Skeletal muscle satellite cell (primary cell): ENCODE measurements around the gene AJAP1.

ENCODE experiments used
- H3K27me3 ChIP-seq: 2 replicates; pipeline ENCODE4 v1.7.0; 2013; ENCODE audit warnings: low read length; ENCODE audit not compliant: control insufficient read depth, insufficient read depth
- H3K36me3 ChIP-seq: 2 replicates; pipeline ENCODE4 v1.7.0; 2013; ENCODE audit warnings: mild to moderate bottlenecking, control low read depth, low read length; ENCODE audit not compliant: insufficient read depth
- H3K4me1 ChIP-seq: 2 replicates; pipeline ENCODE4 v1.7.0; 2013; ENCODE audit warnings: low read length; ENCODE audit not compliant: control insufficient read depth, insufficient read depth
- H3K4me2 ChIP-seq: 2 replicates; pipeline ENCODE4 v1.7.0; 2013; ENCODE audit warnings: mild to moderate bottlenecking, low read length
- H3K4me3 ChIP-seq: 2 replicates; pipeline ENCODE4 v1.7.0; 2013; ENCODE audit warnings: low read length
- H3K9ac ChIP-seq: 2 replicates; pipeline ENCODE4 v1.7.0; 2013; ENCODE audit warnings: mild to moderate bottlenecking, low read depth, low read length, moderate library complexity
- H3K9me3 ChIP-seq: replicated peaks from 2 replicates; pipeline ENCODE4 v1.7.0; 2013; ENCODE audit warnings: mild to moderate bottlenecking, control low read depth, low read length

AJAP1 gene

GRCh38 chr1:4711416-4712275, 57.2 kb downstream of the AJAP1 start:
- no peak overlapping the region for H3K4me3 ChIP-seq

DNA sequence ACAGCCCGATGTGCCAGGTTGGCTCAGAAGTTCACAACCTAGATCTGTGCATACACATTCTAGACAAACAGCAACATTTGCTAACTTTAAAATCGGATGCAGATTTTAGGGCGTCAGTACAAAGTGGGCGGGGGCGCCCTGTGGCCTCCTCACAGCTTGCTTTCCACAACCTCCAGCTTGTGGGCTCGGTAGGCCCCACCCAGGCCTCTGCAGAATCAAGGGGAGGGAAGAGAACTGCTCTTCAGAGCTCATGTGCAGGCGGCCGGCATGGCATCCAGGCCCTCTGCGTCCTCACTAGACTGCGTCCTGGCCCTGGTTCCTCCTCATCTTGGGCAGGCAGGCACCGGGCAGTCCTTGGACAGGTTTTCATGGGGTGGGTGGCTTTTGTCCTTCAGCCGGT, 59.3 kb downstream of the AJAP1 start:
- Histone ChIP-seq H3K9ac (no peak overlapping the region), H3K4me2 (no peak overlapping the region), H3K4me3 (no peak overlapping the region), H3K9me3 (peaks cover 24% of the 10 kb centered on the region), H3K4me1 (no peaks in the 10 kb centered on the region), H3K36me3 (no peaks in the 10 kb centered on the region), H3K27me3 (no peaks in the 10 kb centered on the region)

More at GRCh38 chr1:4711416-4712275, 57.2 kb downstream of the AJAP1 start:
- Histone ChIP-seq H3K36me3 (no peaks in the 10 kb centered on the region), H3K4me2 (no peak overlapping the region), H3K4me1 (no peaks in the 10 kb centered on the region), H3K9me3 (peaks cover 21% of the 10 kb centered on the region), H3K27me3 (no peaks in the 10 kb centered on the region), H3K9ac (no peak overlapping the region)

- no peaks in the 10 kb centered on the region for H3K27me3 ChIP-seq
- peaks cover 34% of the 10 kb centered on the region for H3K9me3 ChIP-seq
- H3K4me1 ChIP-seq = no peaks in the 10 kb centered on the region
- no peaks in the 10 kb centered on the region for H3K36me3 ChIP-seq
- H3K9ac ChIP-seq = no peak overlapping the region
- H3K4me3 ChIP-seq = no peak overlapping the region
- no peak overlapping the region for H3K4me2 ChIP-seq
Measured at GRCh38 chr1:4716406-4716805, 62.0 kb downstream of the AJAP1 start.

DNA sequence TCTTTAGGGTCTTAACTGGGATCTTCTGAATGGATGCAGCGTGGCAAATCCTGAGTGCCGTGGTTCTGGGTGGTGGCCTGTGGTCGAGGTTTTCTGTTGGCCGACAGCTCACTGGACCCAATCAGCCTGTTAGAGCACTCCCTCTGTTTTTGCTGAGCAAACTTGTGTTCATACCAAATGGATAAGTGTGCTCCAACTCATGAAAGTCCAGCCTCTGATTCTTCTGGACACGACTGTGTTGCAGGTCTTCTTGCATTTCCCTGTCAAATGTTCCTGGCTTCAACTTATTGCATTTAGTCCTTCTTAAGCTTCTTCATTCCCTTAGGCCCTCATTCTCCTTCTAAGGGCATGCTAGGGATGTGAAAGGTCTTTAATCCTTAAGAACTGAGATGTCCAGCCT, 63.7 kb downstream of the AJAP1 start:
- Histone ChIP-seq H3K4me2 (no peak overlapping the region), H3K4me1 (no peaks in the 10 kb centered on the region), H3K9ac (no peak overlapping the region), H3K9me3 (peaks cover 41% of the 10 kb centered on the region), H3K4me3 (no peak overlapping the region), H3K27me3 (no peaks in the 10 kb centered on the region), H3K36me3 (no peaks in the 10 kb centered on the region)

DNA sequence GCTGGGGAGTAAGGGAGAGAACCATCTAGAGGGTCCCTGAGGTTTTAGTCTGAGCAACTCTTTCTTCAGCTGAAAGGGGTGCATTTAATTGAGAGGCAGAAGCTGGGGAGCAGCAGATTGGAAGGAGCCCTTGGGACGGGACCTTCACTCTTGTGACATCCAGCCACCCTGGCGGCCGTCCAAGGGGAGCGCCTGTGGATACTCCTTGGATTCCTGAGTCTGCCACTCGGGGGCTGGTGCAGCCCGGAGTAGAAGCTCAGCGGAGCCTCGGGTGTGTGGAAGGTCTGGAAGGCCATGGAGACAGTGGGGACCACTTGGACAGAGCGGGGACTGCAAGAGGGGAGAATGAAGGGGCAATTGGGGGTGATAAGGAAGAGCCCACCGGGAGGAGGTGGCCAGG, 68.7 kb downstream of the AJAP1 start:
- H3K4me3 ChIP-seq = no peak overlapping the region
- no peaks in the 10 kb centered on the region for H3K4me1 ChIP-seq
- peaks cover 27% of the 10 kb centered on the region for H3K9me3 ChIP-seq
- no peaks in the 10 kb centered on the region for H3K27me3 ChIP-seq
- H3K36me3 ChIP-seq = no peaks in the 10 kb centered on the region
- no peak overlapping the region for H3K9ac ChIP-seq
- H3K4me2 ChIP-seq = no peak overlapping the region

DNA sequence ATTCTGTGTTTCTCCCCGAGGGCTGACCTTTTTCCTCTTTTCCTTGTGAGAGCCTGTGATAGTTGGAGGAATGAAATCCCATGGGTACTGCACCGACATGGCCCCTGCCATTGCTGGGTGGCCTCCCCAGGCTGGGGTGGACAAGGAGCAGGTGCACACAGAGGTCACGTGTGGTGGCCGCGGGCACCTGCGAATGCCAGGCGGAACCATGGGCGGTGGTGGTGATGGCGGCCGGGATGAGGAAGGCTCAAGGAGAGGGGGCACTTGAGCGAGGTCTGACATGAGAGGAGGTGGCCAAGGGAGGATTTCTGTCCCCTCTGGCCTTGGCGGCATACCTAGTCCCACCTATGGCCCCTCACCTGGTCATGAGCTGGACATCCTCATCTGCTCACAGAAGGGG, 69.6 kb downstream of the AJAP1 start:
- H3K4me3 ChIP-seq = no peak overlapping the region
- no peaks in the 10 kb centered on the region for H3K4me1 ChIP-seq
- H3K36me3 ChIP-seq = no peaks in the 10 kb centered on the region
- H3K4me2 ChIP-seq = no peak overlapping the region
- H3K27me3 ChIP-seq = no peaks in the 10 kb centered on the region
- H3K9ac ChIP-seq = no peak overlapping the region
- H3K9me3 ChIP-seq = peaks cover 27% of the 10 kb centered on the region

DNA sequence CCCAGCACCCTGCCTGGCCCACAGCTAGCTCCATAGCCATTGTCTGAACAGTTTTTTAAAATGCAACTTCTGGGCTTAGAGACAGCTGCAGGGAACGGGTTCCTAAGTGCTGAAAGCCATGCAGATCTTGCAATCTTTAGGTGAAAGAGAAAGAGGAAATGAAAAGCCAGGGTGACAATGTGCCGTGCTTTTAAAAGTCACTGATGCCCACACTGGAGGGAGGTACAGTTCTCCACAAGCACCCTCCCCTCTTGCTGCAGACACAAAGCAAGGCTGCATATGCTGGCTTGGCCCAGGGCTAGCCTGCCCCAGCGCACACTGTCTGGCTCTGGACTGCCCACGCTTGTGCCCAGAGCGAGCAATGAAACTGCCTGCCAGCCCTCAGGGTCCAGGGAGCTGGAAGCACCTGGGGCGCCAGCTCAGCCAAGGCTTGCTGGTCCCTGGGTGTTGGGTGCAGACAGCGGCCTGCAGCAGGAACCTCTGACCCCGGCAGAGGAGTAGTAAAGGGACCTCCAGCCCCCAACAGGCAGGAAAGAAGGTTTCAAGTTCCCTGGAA, 70.4 kb downstream of the AJAP1 start:
- Histone ChIP-seq H3K9me3 (peaks cover 24% of the 10 kb centered on the region), H3K4me3 (no peak overlapping the region), H3K27me3 (no peaks in the 10 kb centered on the region), H3K36me3 (no peaks in the 10 kb centered on the region), H3K4me2 (no peak overlapping the region), H3K9ac (no peak overlapping the region), H3K4me1 (no peaks in the 10 kb centered on the region)

GRCh38 chr1:4725416-4725815, 71.0 kb downstream of the AJAP1 start:
- no peak overlapping the region for H3K9ac ChIP-seq

GRCh38 chr1:4726620-4727341, 72.4 kb downstream of the AJAP1 start:
- Histone ChIP-seq H3K4me2 (no peak overlapping the region), H3K27me3 (no peaks in the 10 kb centered on the region), H3K9me3 (peaks cover 18% of the 10 kb centered on the region), H3K9ac (no peak overlapping the region), H3K4me3 (no peak overlapping the region), H3K4me1 (no peaks in the 10 kb centered on the region), H3K36me3 (no peaks in the 10 kb centered on the region)

More at GRCh38 chr1:4725416-4725815, 71.0 kb downstream of the AJAP1 start:
- Histone ChIP-seq H3K27me3 (no peaks in the 10 kb centered on the region), H3K4me1 (no peaks in the 10 kb centered on the region), H3K9me3 (peaks cover 23% of the 10 kb centered on the region), H3K4me3 (no peak overlapping the region), H3K36me3 (no peaks in the 10 kb centered on the region), H3K4me2 (no peak overlapping the region)

DNA sequence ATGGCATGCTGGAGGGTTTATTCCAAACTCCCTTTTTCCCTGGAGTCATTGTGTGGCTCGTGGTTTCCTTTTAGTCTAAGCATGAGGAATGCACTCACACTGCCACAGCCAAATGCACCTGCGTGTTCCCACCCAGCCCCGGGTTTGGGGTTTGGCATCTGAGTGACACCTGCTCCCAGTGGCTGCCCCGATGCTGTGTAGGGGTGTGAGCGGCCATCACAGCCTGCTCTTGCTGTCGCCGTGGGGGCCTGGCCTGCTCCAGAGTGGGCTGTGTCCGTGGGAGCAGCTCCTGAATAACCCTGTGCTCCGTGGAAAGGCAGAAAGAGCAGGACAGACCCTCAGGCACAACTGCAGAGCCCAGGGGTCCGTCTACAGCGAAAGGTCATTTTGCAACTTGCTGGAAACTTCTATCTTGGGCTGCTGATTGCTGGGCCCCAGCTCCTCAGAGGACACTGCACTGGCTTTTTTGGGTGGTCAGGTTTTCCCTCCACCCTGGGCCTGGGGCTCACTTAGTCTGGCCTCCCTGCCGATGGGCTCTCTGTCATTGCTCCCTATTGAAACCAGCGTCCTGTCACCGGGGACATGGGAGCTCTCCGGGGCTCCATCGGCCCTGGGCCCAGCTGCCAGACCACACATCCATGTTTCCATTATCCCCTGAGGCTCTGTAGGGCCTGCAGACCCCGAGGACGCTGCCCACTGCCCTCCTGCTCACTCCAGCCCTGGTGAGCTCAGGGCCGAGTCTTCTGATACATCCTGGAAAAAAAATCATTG, 74.1 kb downstream of the AJAP1 start:
- H3K4me3 ChIP-seq = no peak overlapping the region
- H3K4me1 ChIP-seq = no peaks in the 10 kb centered on the region
- no peaks in the 10 kb centered on the region for H3K27me3 ChIP-seq
- H3K9ac ChIP-seq = no peak overlapping the region
- no peak overlapping the region for H3K4me2 ChIP-seq
- H3K36me3 ChIP-seq = no peaks in the 10 kb centered on the region
- peaks cover 24% of the 10 kb centered on the region for H3K9me3 ChIP-seq

DNA sequence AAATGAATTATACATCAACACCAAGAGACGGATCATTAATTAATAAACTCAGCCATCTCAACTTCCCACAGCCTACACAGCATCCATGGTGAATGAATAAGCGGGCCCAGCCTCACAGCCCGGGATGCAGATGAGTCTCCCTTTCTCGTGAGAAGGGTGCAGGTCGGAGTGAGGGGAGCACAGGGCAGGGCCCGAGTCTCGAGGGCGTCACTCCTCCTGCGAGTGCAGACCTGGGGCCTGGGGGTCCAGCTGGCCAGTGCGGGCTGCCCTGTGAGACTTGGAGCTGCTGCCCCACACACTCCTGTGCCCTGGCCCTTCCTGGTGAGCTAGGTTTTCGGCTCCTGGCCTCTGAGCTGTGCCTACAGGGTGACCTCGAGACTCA, 74.7 kb downstream of the AJAP1 start:
- no peaks in the 10 kb centered on the region for H3K27me3 ChIP-seq

More for the DNA sequence above, 74.7 kb downstream of the AJAP1 start:
- Histone ChIP-seq H3K36me3 (no peaks in the 10 kb centered on the region), H3K9me3 (peaks cover 26% of the 10 kb centered on the region), H3K4me3 (no peak overlapping the region), H3K4me1 (no peaks in the 10 kb centered on the region), H3K4me2 (no peak overlapping the region), H3K9ac (no peak overlapping the region)
